ENCODE data around the gene DDIAS.

- no peak for TF ChIP-seq CTCF (IDR thresholded peaks at IDR 0.05)
- no peak for TF ChIP-seq POLR2AphosphoS5 (IDR thresholded peaks at IDR 0.05)
Measured at GRCh38 chr11:82907371-82907770, 5.8 kb downstream of the DDIAS start.

Data from breast epithelium (tissue), 3 donors.